ENCODE results near the gene VPS4A. TPM values are rescaled to one million over a fixed set of nuclear protein-coding genes. Genes with fewer than 3 reads are reported as not detected.

Gene VPS4A
- total RNA-seq, 1 donor from 2014 or later = 28.9 TPM

DNA sequence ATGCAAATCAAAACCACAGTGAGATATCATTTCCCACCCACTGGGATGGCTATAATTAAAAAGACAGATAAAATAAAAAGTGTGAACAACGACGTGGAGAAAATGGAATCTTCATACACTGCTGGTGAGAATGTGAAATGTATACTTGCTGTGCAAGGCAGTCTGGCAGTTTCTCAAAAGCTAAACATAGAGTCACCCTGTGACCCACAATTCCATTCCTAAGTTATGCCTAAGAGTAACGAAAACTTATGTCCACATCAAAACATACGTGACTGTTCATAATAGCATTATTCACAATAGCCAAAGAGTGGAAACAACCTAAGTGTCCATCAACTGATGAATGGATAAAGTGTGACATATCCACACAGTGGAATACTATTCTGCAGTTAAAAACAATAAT, 38.1 kb upstream of the VPS4A start:
- DNase-seq = no peak
- no peak for TF ChIP-seq CTCF (IDR thresholded peaks at IDR 0.05)

GRCh38 chr16:69274699-69275235, 36.4 kb upstream of the VPS4A start:
- ATAC-seq = no peak
- DNase-seq = no peak
- TF ChIP-seq CTCF (IDR thresholded peaks at IDR 0.05) = no peak
- intact Hi-C loops (cut with DNase I) = no loop called here
- H3K9me3 ChIP-seq = no peaks in the 10 kb centered on the region
- no peak overlapping the region for H3K4me3 ChIP-seq
- peak overlapping the region; percentile 30 for H3K27ac ChIP-seq
- H3K36me3 ChIP-seq = peaks cover 16% of the 10 kb centered on the region
- H3K27me3 ChIP-seq = no peaks in the 10 kb centered on the region
- peaks cover 12% of the 10 kb centered on the region for H3K4me1 ChIP-seq

More for the DNA sequence above, 38.1 kb upstream of the VPS4A start:
- Histone ChIP-seq H3K27me3 (no peaks in the 10 kb centered on the region), H3K36me3 (peaks cover 16% of the 10 kb centered on the region), H3K4me3 (no peak overlapping the region), H3K27ac (no peak overlapping the region), H3K4me1 (peaks cover 12% of the 10 kb centered on the region), H3K9me3 (no peaks in the 10 kb centered on the region)
- intact Hi-C loops (cut with DNase I) = no loop called here
- no peak for ATAC-seq

- intact Hi-C loops (cut with DNase I) = no loop called here
- peak overlapping the region; percentile 30 for H3K27ac ChIP-seq
- ATAC-seq (peak; percentile 58), DNase-seq (no peak)
- H3K4me3 ChIP-seq = no peak overlapping the region
- peaks cover 4% of the 10 kb centered on the region for H3K36me3 ChIP-seq
- peaks cover 12% of the 10 kb centered on the region for H3K4me1 ChIP-seq
- no peaks in the 10 kb centered on the region for H3K9me3 ChIP-seq
- H3K27me3 ChIP-seq = no peaks in the 10 kb centered on the region
- TF ChIP-seq CTCF (IDR thresholded peaks at IDR 0.05) = no peak
These were observed 34.7 kb upstream of the VPS4A start for GRCh38 chr16:69276148-69277115.

DNA sequence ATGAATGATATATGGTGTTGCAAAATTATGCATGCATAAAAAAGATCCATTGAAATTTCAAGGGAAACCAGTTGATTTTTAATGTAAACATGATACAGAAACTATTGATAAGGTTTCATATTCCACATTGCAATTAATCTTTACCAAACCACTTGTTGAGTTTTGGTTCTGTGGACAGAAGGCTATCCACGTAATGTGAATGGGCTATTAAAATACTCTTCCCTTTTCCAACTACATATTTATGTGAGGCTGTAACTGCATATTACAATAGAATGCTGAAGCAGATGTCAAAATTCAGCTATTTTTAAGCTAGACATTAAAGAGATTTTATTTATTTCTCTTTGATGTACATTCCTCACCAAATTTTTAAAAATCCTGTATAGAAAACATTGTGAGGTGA, 33.7 kb upstream of the VPS4A start:
- DNase-seq (no peak), ATAC-seq (no peak)
- H3K27ac ChIP-seq = no peak overlapping the region
- no peak overlapping the region for H3K4me3 ChIP-seq
- peaks cover 12% of the 10 kb centered on the region for H3K4me1 ChIP-seq
- TF ChIP-seq CTCF (IDR thresholded peaks at IDR 0.05) = no peak
- intact Hi-C loops (cut with DNase I) = no loop called here
- H3K9me3 ChIP-seq = no peaks in the 10 kb centered on the region
- H3K27me3 ChIP-seq = no peaks in the 10 kb centered on the region
- peaks cover 4% of the 10 kb centered on the region for H3K36me3 ChIP-seq

DNA sequence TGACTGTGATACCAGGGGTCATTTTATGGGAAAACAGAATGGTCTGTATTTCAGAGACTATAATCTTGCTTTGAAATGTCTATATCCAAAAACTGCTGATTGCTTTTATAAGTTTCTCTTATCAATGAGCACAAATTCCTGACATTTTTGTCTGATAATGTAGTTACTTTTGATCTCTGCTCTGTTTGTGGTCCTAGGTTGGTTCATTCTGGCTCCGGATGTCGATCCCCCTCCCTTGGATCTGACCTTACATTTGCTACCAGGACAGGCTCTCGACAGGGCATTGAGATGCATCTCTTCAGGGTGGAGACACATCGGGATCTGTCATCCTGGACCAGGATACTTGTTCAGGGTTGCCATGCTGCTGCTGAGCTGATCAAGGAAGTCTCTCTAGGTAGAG, 27.3 kb upstream of the VPS4A start:
- TF ChIP-seq CTCF (IDR thresholded peaks at IDR 0.05) = no peak
- ATAC-seq = no peak
- H3K9me3 ChIP-seq = no peaks in the 10 kb centered on the region
- H3K27me3 ChIP-seq = no peaks in the 10 kb centered on the region
- H3K27ac ChIP-seq = no peak overlapping the region
- peaks cover 26% of the 10 kb centered on the region for H3K36me3 ChIP-seq
- intact Hi-C loops (cut with DNase I) = no loop called here
- peaks cover 13% of the 10 kb centered on the region for H3K4me1 ChIP-seq
- no peak for DNase-seq
- no peak overlapping the region for H3K4me3 ChIP-seq
